ENCODE data around the gene RALBP1.

The RALBP1 gene

GRCh38 chr18:9433671-9434121 lies 41.6 kb upstream of the RALBP1 start:
- DNase-seq (ENCODE audit: low read depth) = no peak
- no peak for TF ChIP-seq CTCF (IDR thresholded peaks at IDR 0.05; ENCODE audit: insufficient read depth, low read depth, low read length, missing control alignments)

GRCh38 chr18:9434122-9434701 lies 41.1 kb upstream of the RALBP1 start:
- no peak for DNase-seq (ENCODE audit: low read depth)
- TF ChIP-seq CTCF (IDR thresholded peaks at IDR 0.05; ENCODE audit: insufficient read depth, low read depth, low read length, missing control alignments) = no peak

More at GRCh38 chr18:9433671-9434121, 41.6 kb upstream of the RALBP1 start:
- H3K4me3 ChIP-seq (ENCODE audit: low read depth, low read length) = no peak overlapping the region

GRCh38 chr18:9435041-9435440 lies 40.3 kb upstream of the RALBP1 start:
- no peak for DNase-seq (ENCODE audit: low read depth)
- TF ChIP-seq CTCF (IDR thresholded peaks at IDR 0.05; ENCODE audit: insufficient read depth, low read depth, low read length, missing control alignments) = no peak
- H3K4me3 ChIP-seq (ENCODE audit: low read depth, low read length) = no peak overlapping the region

More at GRCh38 chr18:9434122-9434701, 41.1 kb upstream of the RALBP1 start:
- no peak overlapping the region for H3K4me3 ChIP-seq (ENCODE audit: low read depth, low read length)

GRCh38 chr18:9436206-9436929 lies 38.9 kb upstream of the RALBP1 start:
- DNase-seq (ENCODE audit: low read depth) = peak; percentile 20
- H3K4me3 ChIP-seq (ENCODE audit: low read depth, low read length) = no peak overlapping the region
- no peak for TF ChIP-seq CTCF (IDR thresholded peaks at IDR 0.05; ENCODE audit: insufficient read depth, low read depth, low read length, missing control alignments)

- TF ChIP-seq CTCF (IDR thresholded peaks at IDR 0.05; ENCODE audit: insufficient read depth, low read depth, low read length, missing control alignments) = no peak
- no peak for DNase-seq (ENCODE audit: low read depth)
- H3K4me3 ChIP-seq (ENCODE audit: low read depth, low read length) = no peak overlapping the region
Measured at GRCh38 chr18:9437021-9437437, 38.3 kb upstream of the RALBP1 start.

GRCh38 chr18:9437672-9438071 lies 37.6 kb upstream of the RALBP1 start:
- TF ChIP-seq CTCF (IDR thresholded peaks at IDR 0.05; ENCODE audit: insufficient read depth, low read depth, low read length, missing control alignments) = no peak
- no peak for DNase-seq (ENCODE audit: low read depth)
- H3K4me3 ChIP-seq (ENCODE audit: low read depth, low read length) = no peak overlapping the region

Measured in GM12865 (cell line).